Epithelial cell of alveolus of lung (primary cell): Measurements from ENCODE around the gene ENDOV. TPM values are rescaled to one million over a fixed set of nuclear protein-coding genes. Genes with fewer than 3 reads are reported as not detected.

Source experiments
- total RNA-seq: library from RNA; depleted of rRNA; stranded (reverse); fragments of >200 nt; gene quantifications from 2 replicates; pipeline ENCODE4 v1.2.1, GENCODE V29; 2015

ENDOV gene
- total RNA-seq = 9.8 and 21.2 TPM in 2 replicates

GRCh38 chr17:80414803-80415625 lies at the start of gene ENDOV:
ENDOV (plus strand) TSS chr17:80415167; CDS start chr17:80415195, 28 bp downstream.

GRCh38 chr17:80475910-80476876 lies 61.2 kb downstream of the ENDOV start, which contains the start of gene NPTX1:
NPTX1 (minus strand) TSS chr17:80476607; CDS start chr17:80476446, 161 bp downstream.

Other genes with a start within 250 kb of the ENDOV start
- gene CARD14, start 245.1 kb upstream of the ENDOV start, total RNA-seq = 0.16 TPM in 1 of 2 replicates, not detected in the other
- 9.1 and 33.5 TPM in 2 replicates for gene SGSH, start 194.8 kb upstream of the ENDOV start, total RNA-seq
- 4.7 and 9.2 TPM in 2 replicates for gene SLC26A11, start 194.7 kb upstream of the ENDOV start, total RNA-seq
- gene RNF213, start 154.3 kb upstream of the ENDOV start, total RNA-seq = 45.6 and 56.7 TPM in 2 replicates
- gene NPTX1, start 61.4 kb downstream of the ENDOV start, total RNA-seq = 2.6 and 10.1 TPM in 2 replicates
- gene RPTOR, start 129.7 kb downstream of the ENDOV start, total RNA-seq = 23.9 and 26.7 TPM in 2 replicates